ENCODE data around the gene ARF6. TPM values are rescaled to one million over a fixed set of nuclear protein-coding genes. Genes with fewer than 3 reads are reported as not detected.

ARF6 gene
- total RNA-seq, 1 experiment from 2014 or later, result 49.2 TPM

- H3K4me2 ChIP-seq (ENCODE audit: insufficient read depth, insufficient read length, low read length), result no peak overlapping the region
- H3K79me2 ChIP-seq (ENCODE audit: insufficient read depth, low read length), result no peaks in the 10 kb centered on the region
- H3K4me1 ChIP-seq (ENCODE audit: insufficient read depth, low read length), result no peaks in the 10 kb centered on the region
- TF ChIP-seq CTCF (conservative IDR thresholded peaks at IDR 0.05), result no peak
- H3K9ac ChIP-seq (ENCODE audit: extremely low read depth, insufficient read length, low read length), result no peak overlapping the region
- H3K23me2 ChIP-seq (ENCODE audit: insufficient read length, low read depth, low read length, poor library complexity, severe bottlenecking), result no peaks in the 10 kb centered on the region
- no peaks in the 10 kb centered on the region for H3K9me3 ChIP-seq (ENCODE audit: control insufficient read depth, low read depth, low read length)
- no peak overlapping the region for H2BK5ac ChIP-seq (ENCODE audit: insufficient read length, low read length)
- no peak overlapping the region for H2AK5ac ChIP-seq (ENCODE audit: insufficient read length, low read length)
- no peak overlapping the region for H3K4ac ChIP-seq (ENCODE audit: low read depth, low read length)
- no peak overlapping the region for H2BK120ac ChIP-seq (ENCODE audit: low read depth, low read length, poor library complexity, severe bottlenecking)
- H3K14ac ChIP-seq (ENCODE audit: insufficient read depth, low read length), result no peak overlapping the region
- H4K5ac ChIP-seq (ENCODE audit: insufficient read length, low read depth, low read length), result no peak overlapping the region
- H4K20me1 ChIP-seq (ENCODE audit: control insufficient read depth, insufficient read depth, insufficient read length), result no peaks in the 10 kb centered on the region
- Mint-ChIP-seq H3K27me3 (ENCODE audit: low read depth) (no peaks in the 10 kb centered on the region), H3K4me3 (no peak overlapping the region), H3K36me3 (ENCODE audit: insufficient read depth in 1 of 3, low read depth in 3 of 3) (no peaks in the 10 kb centered on the region), H3K4me1 (no peaks in the 10 kb centered on the region; a peak in 1 of 4 replicates), H3K27ac (no peak overlapping the region), H3K9me3 (no peaks in the 10 kb centered on the region)
- H3K27ac ChIP-seq (ENCODE audit: insufficient read length, low read depth, low read length), result no peak overlapping the region
- H2BK20ac ChIP-seq (ENCODE audit: low read depth, low read length, poor library complexity, severe bottlenecking), result no peak overlapping the region
- H3T11ph ChIP-seq (ENCODE audit: low read length), result no peak overlapping the region
- H3K56ac ChIP-seq (ENCODE audit: insufficient read length, low read depth, low read length), result no peak overlapping the region
- no peaks in the 10 kb centered on the region for H3K27me3 ChIP-seq (ENCODE audit: insufficient read depth, low read length)
- no peak overlapping the region for H2BK12ac ChIP-seq (ENCODE audit: insufficient read length, low read depth, low read length)
- no peak overlapping the region for H4K91ac ChIP-seq (ENCODE audit: insufficient read length, low read depth, low read length)
- no peak for DNase-seq
- no peak overlapping the region for H4K8ac ChIP-seq (replicated peaks; ENCODE audit: insufficient read length, low read depth, low read length)
- H3K23ac ChIP-seq (ENCODE audit: insufficient read length, low read depth, low read length), result no peak overlapping the region
- H3K79me1 ChIP-seq (ENCODE audit: insufficient read depth, low read depth, low read length, poor library complexity, severe bottlenecking), result no peaks in the 10 kb centered on the region
- H2BK15ac ChIP-seq (ENCODE audit: low read depth, low read length), result no peak overlapping the region
- no peak overlapping the region for H3K18ac ChIP-seq (ENCODE audit: insufficient read length, low read depth, low read length)
- no peak overlapping the region for H2AFZ ChIP-seq (ENCODE audit: low read length)
- no CpG with 5 or more reads among the region's 2 CpGs for WGBS (ENCODE audit: extremely low coverage, insufficient read length, low lambda C conversion rate)
These were observed 25.8 kb downstream of the ARF6 start for GRCh38 chr14:49918706-49919105.
